ENCODE measurements around the gene XPC.
A peak's percentile ranks its signal among the peaks of the same experiment; 100 is the strongest.

Gene XPC

GRCh38 chr3:14202874-14203520, 24.6 kb upstream of the XPC start:
- peak overlapping the region; percentile 78 for H4K91ac ChIP-seq (ENCODE audit: low read length)
- no peak overlapping the region for H3K4me2 ChIP-seq (ENCODE audit: low read length, poor library complexity, severe bottlenecking)
- H4K8ac ChIP-seq (ENCODE audit: low read length): peak overlapping the region; percentile 48
- peak overlapping the region; percentile 25 to 40 for H2BK12ac ChIP-seq (ENCODE audit: low read length in 2 of 2)
- no peaks in the 10 kb centered on the region for H3K27me3 ChIP-seq (ENCODE audit: control insufficient read depth in 1 of 2, insufficient read depth in 1 of 2, low read length in 2 of 2)
- no peak overlapping the region for H2BK120ac ChIP-seq (ENCODE audit: low read depth, low read length)
- H2BK15ac ChIP-seq (ENCODE audit: low read depth, poor library complexity, severe bottlenecking): peak overlapping the region; percentile 12
- peaks cover 1% of the 10 kb centered on the region for H3K79me1 ChIP-seq (replicated peaks; ENCODE audit: low read length, poor library complexity, severe bottlenecking)
- no peak overlapping the region for H2AFZ ChIP-seq (ENCODE audit: low read depth, low read length)
- peak overlapping the region; percentile 84 for H3K27ac ChIP-seq (ENCODE audit: low read length, poor library complexity, severe bottlenecking)
- H2AK5ac ChIP-seq (ENCODE audit: low read length, severe bottlenecking): peak overlapping the region; percentile 91
- peak overlapping the region; percentile 18 for H3K9ac ChIP-seq (ENCODE audit: low read length)
- no peak overlapping the region for H3K14ac ChIP-seq (ENCODE audit: low read length in 2 of 2)
- peak overlapping the region in 1 of 2 experiments; percentile 54 for H3K18ac ChIP-seq (ENCODE audit: low read depth in 1 of 2, low read length in 2 of 2)
- no peaks in the 10 kb centered on the region for H3K9me3 ChIP-seq (ENCODE audit: control insufficient read depth, low read length)
- WGBS: 77% methylated on average over 23 of the region's 23 CpGs
- no peak overlapping the region for H3K23ac ChIP-seq (ENCODE audit: low read length in 2 of 2)
- no peak for DNase-seq
- H3K4me3 ChIP-seq (ENCODE audit: insufficient read depth in 1 of 2, low read depth in 1 of 2, low read length in 2 of 2): no peak overlapping the region
- peaks cover 36% of the 10 kb centered on the region for H3K4me1 ChIP-seq (ENCODE audit: control insufficient read depth, insufficient read depth, low read depth, low read length)
- H3K4ac ChIP-seq (ENCODE audit: low read depth in 1 of 2, low read length in 2 of 2): peak overlapping the region; percentile 6 to 57
- H2BK5ac ChIP-seq (ENCODE audit: low read depth, low read length, poor library complexity, severe bottlenecking): peak overlapping the region; percentile 39
- H3K36me3 ChIP-seq (ENCODE audit: control insufficient read depth in 1 of 2, insufficient read depth in 2 of 2, low read depth in 1 of 2, low read length in 2 of 2): peaks cover 2 to 4% of the 10 kb centered on the region in 2 experiments

DNA sequence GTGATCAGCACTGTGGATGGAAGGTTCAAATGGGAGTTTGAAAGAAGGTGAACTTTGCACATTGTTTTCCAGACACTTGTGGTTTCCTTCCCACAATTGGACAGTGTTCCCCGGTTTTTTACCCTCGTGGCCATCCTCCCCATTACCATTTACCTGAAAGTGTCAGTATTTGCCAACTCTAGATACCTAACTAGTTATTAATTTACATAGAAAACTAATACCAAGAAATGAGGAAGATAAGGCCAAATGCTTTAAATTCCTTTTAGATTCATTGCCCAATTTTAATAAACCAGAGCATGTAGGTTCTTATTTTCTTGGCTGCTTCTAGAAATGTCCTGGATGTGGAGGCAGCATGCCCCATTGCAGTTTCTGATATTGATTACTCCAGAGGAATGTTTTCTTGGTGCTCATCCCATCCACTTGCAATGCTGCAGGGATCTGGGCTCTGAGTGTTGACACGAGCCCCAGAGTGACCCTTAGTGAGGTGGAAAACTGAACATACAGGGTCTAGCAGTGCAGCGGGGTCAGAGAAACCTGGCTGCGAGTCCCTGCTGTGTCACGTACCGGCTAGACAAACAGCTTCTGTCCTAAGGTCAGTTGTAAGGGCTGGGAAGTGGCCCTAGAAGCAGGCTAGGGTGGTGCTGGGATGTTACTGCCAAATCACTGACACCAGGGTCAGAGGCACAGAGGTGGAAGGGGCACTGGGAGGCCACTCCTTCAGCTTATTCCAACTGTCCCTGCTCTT, 23.7 kb upstream of the XPC start:
- peak overlapping the region; percentile 71 for H2BK5ac ChIP-seq (ENCODE audit: low read depth, low read length, poor library complexity, severe bottlenecking)
- H2BK15ac ChIP-seq (ENCODE audit: low read depth, poor library complexity, severe bottlenecking): peak overlapping the region; percentile 60
- H4K91ac ChIP-seq (ENCODE audit: low read length): no peak overlapping the region
- peaks cover 36% of the 10 kb centered on the region for H3K4me1 ChIP-seq (ENCODE audit: control insufficient read depth, insufficient read depth, low read depth, low read length)
- H2BK120ac ChIP-seq (ENCODE audit: low read depth, low read length): no peak overlapping the region
- peaks cover 8% of the 10 kb centered on the region for H3K79me1 ChIP-seq (replicated peaks; ENCODE audit: low read length, poor library complexity, severe bottlenecking)
- H3K14ac ChIP-seq (ENCODE audit: low read length in 2 of 2): peak overlapping the region in 1 of 2 experiments; percentile 53
- H3K4me2 ChIP-seq (ENCODE audit: low read length, poor library complexity, severe bottlenecking): no peak overlapping the region
- H3K23ac ChIP-seq (ENCODE audit: low read length in 2 of 2): no peak overlapping the region
- H2AFZ ChIP-seq (ENCODE audit: low read depth, low read length): no peak overlapping the region
- no peak overlapping the region for H3K4ac ChIP-seq (ENCODE audit: low read depth in 1 of 2, low read length in 2 of 2)
- H3K27me3 ChIP-seq (ENCODE audit: control insufficient read depth in 1 of 2, insufficient read depth in 1 of 2, low read length in 2 of 2): no peaks in the 10 kb centered on the region
- no peaks in the 10 kb centered on the region for H3K9me3 ChIP-seq (ENCODE audit: control insufficient read depth, low read length)
- H3K18ac ChIP-seq (ENCODE audit: low read depth in 1 of 2, low read length in 2 of 2): peak overlapping the region in 1 of 2 experiments; percentile 28
- no peak overlapping the region for H4K8ac ChIP-seq (ENCODE audit: low read length)
- H3K4me3 ChIP-seq (ENCODE audit: insufficient read depth in 1 of 2, low read depth in 1 of 2, low read length in 2 of 2): no peak overlapping the region
- peak overlapping the region; percentile 87 for H3K27ac ChIP-seq (ENCODE audit: low read length, poor library complexity, severe bottlenecking)
- H3K9ac ChIP-seq (ENCODE audit: low read length): peak overlapping the region; percentile 6
- no peak for DNase-seq
- peak overlapping the region; percentile 91 for H2AK5ac ChIP-seq (ENCODE audit: low read length, severe bottlenecking)
- H3K36me3 ChIP-seq (ENCODE audit: control insufficient read depth in 1 of 2, insufficient read depth in 2 of 2, low read depth in 1 of 2, low read length in 2 of 2): peaks cover 2 to 4% of the 10 kb centered on the region in 2 experiments
- H2BK12ac ChIP-seq (ENCODE audit: low read length in 2 of 2): peak overlapping the region in 1 of 2 experiments; percentile 68
- 85% methylated on average over 5 of the region's 7 CpGs for WGBS

- Histone ChIP-seq H2BK5ac (ENCODE audit: low read depth, low read length, poor library complexity, severe bottlenecking) (peak overlapping the region; percentile 91), H3K79me1 (replicated peaks; ENCODE audit: low read length, poor library complexity, severe bottlenecking) (peaks cover 14% of the 10 kb centered on the region), H3K4ac (ENCODE audit: low read depth in 1 of 2, low read length in 2 of 2) (no peak overlapping the region), H4K8ac (ENCODE audit: low read length) (no peak overlapping the region), H2AFZ (ENCODE audit: low read depth, low read length) (no peak overlapping the region), H3K23ac (ENCODE audit: low read length in 2 of 2) (no peak overlapping the region), H4K91ac (ENCODE audit: low read length) (no peak overlapping the region), H3K27me3 (ENCODE audit: control insufficient read depth in 1 of 2, insufficient read depth in 1 of 2, low read length in 2 of 2) (no peaks in the 10 kb centered on the region), H2BK12ac (ENCODE audit: low read length in 2 of 2) (peak overlapping the region in 1 of 2 experiments; percentile 40), H3K4me3 (ENCODE audit: insufficient read depth in 1 of 2, low read depth in 1 of 2, low read length in 2 of 2) (no peak overlapping the region), H3K9ac (ENCODE audit: low read length) (no peak overlapping the region), H3K9me3 (ENCODE audit: control insufficient read depth, low read length) (no peaks in the 10 kb centered on the region), H3K27ac (ENCODE audit: low read length, poor library complexity, severe bottlenecking) (peak overlapping the region; percentile 87), H3K36me3 (ENCODE audit: control insufficient read depth in 1 of 2, insufficient read depth in 2 of 2, low read depth in 1 of 2, low read length in 2 of 2) (peaks cover 6 to 9% of the 10 kb centered on the region in 2 experiments), H3K14ac (ENCODE audit: low read length in 2 of 2) (no peak overlapping the region), H3K4me2 (ENCODE audit: low read length, poor library complexity, severe bottlenecking) (no peak overlapping the region), H2AK5ac (ENCODE audit: low read length, severe bottlenecking) (peak overlapping the region; percentile 98), H2BK15ac (ENCODE audit: low read depth, poor library complexity, severe bottlenecking) (no peak overlapping the region), H2BK120ac (ENCODE audit: low read depth, low read length) (no peak overlapping the region), H3K4me1 (ENCODE audit: control insufficient read depth, insufficient read depth, low read depth, low read length) (peaks cover 39% of the 10 kb centered on the region), H3K18ac (ENCODE audit: low read depth in 1 of 2, low read length in 2 of 2) (no peak overlapping the region)
- 94% methylated on average over 3 of the region's 4 CpGs for WGBS
- no peak for DNase-seq
Measured at GRCh38 chr3:14200841-14201240, 22.4 kb upstream of the XPC start.

GRCh38 chr3:14200276-14200675, 21.9 kb upstream of the XPC start:
- Histone ChIP-seq H3K4me3 (ENCODE audit: insufficient read depth in 1 of 2, low read depth in 1 of 2, low read length in 2 of 2) (no peak overlapping the region), H3K36me3 (ENCODE audit: control insufficient read depth in 1 of 2, insufficient read depth in 2 of 2, low read depth in 1 of 2, low read length in 2 of 2) (peaks cover 6 to 9% of the 10 kb centered on the region in 2 experiments), H3K9me3 (ENCODE audit: control insufficient read depth, low read length) (no peaks in the 10 kb centered on the region), H2AFZ (ENCODE audit: low read depth, low read length) (no peak overlapping the region), H3K27ac (ENCODE audit: low read length, poor library complexity, severe bottlenecking) (peak overlapping the region; percentile 26), H3K23ac (ENCODE audit: low read length in 2 of 2) (no peak overlapping the region), H2AK5ac (ENCODE audit: low read length, severe bottlenecking) (peak overlapping the region; percentile 7), H3K14ac (ENCODE audit: low read length in 2 of 2) (peak overlapping the region in 1 of 2 experiments; percentile 18), H4K91ac (ENCODE audit: low read length) (no peak overlapping the region), H3K79me1 (replicated peaks; ENCODE audit: low read length, poor library complexity, severe bottlenecking) (peaks cover 16% of the 10 kb centered on the region), H3K4me2 (ENCODE audit: low read length, poor library complexity, severe bottlenecking) (no peak overlapping the region), H3K9ac (ENCODE audit: low read length) (no peak overlapping the region), H4K8ac (ENCODE audit: low read length) (no peak overlapping the region), H2BK12ac (ENCODE audit: low read length in 2 of 2) (no peak overlapping the region), H2BK15ac (ENCODE audit: low read depth, poor library complexity, severe bottlenecking) (no peak overlapping the region), H3K4me1 (ENCODE audit: control insufficient read depth, insufficient read depth, low read depth, low read length) (peaks cover 42% of the 10 kb centered on the region), H3K4ac (ENCODE audit: low read depth in 1 of 2, low read length in 2 of 2) (no peak overlapping the region), H2BK120ac (ENCODE audit: low read depth, low read length) (no peak overlapping the region), H3K27me3 (ENCODE audit: control insufficient read depth in 1 of 2, insufficient read depth in 1 of 2, low read length in 2 of 2) (no peaks in the 10 kb centered on the region), H2BK5ac (ENCODE audit: low read depth, low read length, poor library complexity, severe bottlenecking) (no peak overlapping the region), H3K18ac (ENCODE audit: low read depth in 1 of 2, low read length in 2 of 2) (no peak overlapping the region)
- 78% methylated on average over 4 of the region's 4 CpGs for WGBS
- peak; percentile 26 for DNase-seq
